Glutamatergic neuron (in vitro differentiated cells): Measurements from ENCODE around the gene POLE. TPM values are rescaled to one million over a fixed set of nuclear protein-coding genes. Genes with fewer than 3 reads are reported as not detected.
A peak's percentile ranks its signal among the peaks of the same experiment; 100 is the strongest.

ENCODE experiments used
- DNase-seq: peaks from one replicate; pipeline ENCODE4 v3.0.0; 2022
- H3K27ac Mint-ChIP-seq: one replicate; pipeline ENCODE4 v1.8.0; 2020; ENCODE audit warnings: mild to moderate bottlenecking, mixed read lengths, inconsistent platforms; ENCODE audit not compliant: unreplicated experiment
- H3K27me3 Mint-ChIP-seq: one replicate; pipeline ENCODE4 v1.8.0; 2020; ENCODE audit warnings: mild to moderate bottlenecking, moderate library complexity, mixed read lengths, inconsistent platforms; ENCODE audit not compliant: unreplicated experiment
- H3K36me3 Mint-ChIP-seq: one replicate; pipeline ENCODE4 v1.8.0; 2020; ENCODE audit warnings: mild to moderate bottlenecking, mixed read lengths, inconsistent platforms; ENCODE audit not compliant: unreplicated experiment
- H3K4me1 Mint-ChIP-seq: one replicate; pipeline ENCODE4 v1.8.0; 2020; ENCODE audit warnings: mild to moderate bottlenecking, low read depth, mixed read lengths, inconsistent platforms; ENCODE audit not compliant: unreplicated experiment
- H3K4me3 Mint-ChIP-seq: one replicate; pipeline ENCODE4 v1.8.0; 2020; ENCODE audit warnings: mild to moderate bottlenecking, mixed read lengths, inconsistent platforms; ENCODE audit not compliant: unreplicated experiment
- H3K9me3 Mint-ChIP-seq: one replicate; pipeline ENCODE4 v1.8.0; 2020; ENCODE audit warnings: mild to moderate bottlenecking, moderate library complexity, mixed read lengths, inconsistent platforms; ENCODE audit not compliant: unreplicated experiment
- CTCF ChIP-seq: fragments of 200-600 bp; sonication (generic); IDR thresholded peaks from one replicate; pipeline ENCODE4 v1.5.0; 2021; ENCODE audit not compliant: partially characterized antibody, unreplicated experiment
- total RNA-seq: library from RNA; stranded (reverse); fragmentation: NEBNext Ultra II Directional; extraction: Animal tissue kit (Norgen Biotek cat#: 25700); gene quantifications from one replicate; pipeline ENCODE4 v1.2.1, GENCODE V29; 2021; ENCODE audit not compliant: unreplicated experiment

Gene POLE
- total RNA-seq, 1 donor from 2014 or later, result 38.6 TPM

- no peak overlapping the region for H3K4me3 Mint-ChIP-seq
- H3K27ac Mint-ChIP-seq, result no peak overlapping the region
- H3K9me3 Mint-ChIP-seq, result peaks cover 3% of the 10 kb centered on the region
- TF ChIP-seq CTCF, result no peak
- H3K36me3 Mint-ChIP-seq, result peaks cover 6% of the 10 kb centered on the region
- H3K4me1 Mint-ChIP-seq, result peaks cover 12% of the 10 kb centered on the region
- no peak for DNase-seq
- H3K27me3 Mint-ChIP-seq, result peaks cover 3% of the 10 kb centered on the region
These were observed 33.6 kb upstream of the POLE start for GRCh38 chr12:132720606-132721345.

GRCh38 chr12:132719954-132720324 lies 32.8 kb upstream of the POLE start:
- peaks cover 3% of the 10 kb centered on the region for H3K27me3 Mint-ChIP-seq
- H3K27ac Mint-ChIP-seq, result peak overlapping the region; percentile 39
- no peaks in the 10 kb centered on the region for H3K36me3 Mint-ChIP-seq
- TF ChIP-seq CTCF, result no peak
- peaks cover 3% of the 10 kb centered on the region for H3K9me3 Mint-ChIP-seq
- H3K4me1 Mint-ChIP-seq, result peaks cover 7% of the 10 kb centered on the region
- DNase-seq, result no peak
- no peak overlapping the region for H3K4me3 Mint-ChIP-seq

- Mint-ChIP-seq H3K36me3 (no peaks in the 10 kb centered on the region), H3K4me1 (peaks cover 3% of the 10 kb centered on the region), H3K9me3 (peaks cover 3% of the 10 kb centered on the region), H3K4me3 (no peak overlapping the region), H3K27me3 (peaks cover 3% of the 10 kb centered on the region), H3K27ac (peak overlapping the region; percentile 70)
- no peak for TF ChIP-seq CTCF
- DNase-seq, result no peak
These were observed 32.2 kb upstream of the POLE start for GRCh38 chr12:132719141-132719953.

- Mint-ChIP-seq H3K9me3 (peaks cover 3% of the 10 kb centered on the region), H3K27me3 (peaks cover 3% of the 10 kb centered on the region), H3K4me1 (no peaks in the 10 kb centered on the region), H3K36me3 (no peaks in the 10 kb centered on the region), H3K4me3 (no peak overlapping the region), H3K27ac (no peak overlapping the region)
- no peak for TF ChIP-seq CTCF
- no peak for DNase-seq
These were observed 31.5 kb upstream of the POLE start for GRCh38 chr12:132718644-132719043.
